IMR-90 (cell line): ENCODE data around the gene OR11A1. TPM values are rescaled to one million over a fixed set of nuclear protein-coding genes. Genes with fewer than 3 reads are reported as not detected.

Experiments
- ATAC-seq: fragments of 200-7000 bp; cut with Tn5 transposase; 2 replicates; pipeline ENCODE4 v1.9.1; 2020; ENCODE audit warnings: low read depth, mild to moderate bottlenecking, moderate library complexity
- BruUV-seq: library from RNA; stranded (reverse); fragments of 400-500 nt; replicated peaks from 2 replicates; lab custom pipeline; 2021; lab: Mats Ljungman, UMichigan
- CTCF ChIA-PET: fragments of 300-600 bp; formaldehyde crosslinking; extraction: SDS; loops from one replicate; lab custom pipeline; 2021; ENCODE audit warnings: antibody characterized with exemption; lab: Yijun Ruan, JAX
- POLR2A ChIA-PET: fragments of 300-600 bp; sonication (Branson Sonifier 250); formaldehyde crosslinking; loops from one replicate; lab custom pipeline; 2022; ENCODE audit warnings: antibody characterized with exemption; ENCODE audit not compliant: unreplicated experiment; lab: Charles Lee
- DNase-seq: peaks from one replicate; pipeline ENCODE4 v3.0.0; 2013
- H2AFZ ChIP-seq: replicated peaks from 2 replicates; pipeline ENCODE3; 2013; ENCODE audit warnings: low read length, mild to moderate bottlenecking; ENCODE audit not compliant: poor library complexity
- H2AK5ac ChIP-seq: 2 replicates; pipeline ENCODE4 v1.6.1; 2013; ENCODE audit warnings: low read depth, low read length, inconsistent platforms
- H2AK9ac ChIP-seq: replicated peaks from 2 replicates; pipeline ENCODE3; 2013; ENCODE audit warnings: mild to moderate bottlenecking, low read depth, low read length, moderate library complexity; ENCODE audit not compliant: poor library complexity
- H2BK120ac ChIP-seq: 2 replicates; pipeline ENCODE4 v1.6.1; 2013; ENCODE audit warnings: low read depth, low read length, inconsistent platforms
- H2BK15ac ChIP-seq: 3 replicates; pipeline ENCODE4 v1.6.1; 2013; ENCODE audit warnings: low read depth, low read length, inconsistent platforms
- H2BK20ac ChIP-seq: 2 replicates; pipeline ENCODE4 v1.6.1; 2013; ENCODE audit warnings: low read depth, mild to moderate bottlenecking, inconsistent platforms, low read length, moderate library complexity
- H2BK5ac ChIP-seq: 2 replicates; pipeline ENCODE4 v1.6.1; 2013; ENCODE audit warnings: mild to moderate bottlenecking, low read depth, low read length, inconsistent platforms; ENCODE audit not compliant: poor library complexity, severe bottlenecking
- H3K14ac ChIP-seq: replicated peaks from 2 replicates; pipeline ENCODE4 v1.6.1; 2013; ENCODE audit warnings: low read depth, low read length, inconsistent platforms
- H3K18ac ChIP-seq: 2 replicates; pipeline ENCODE4 v1.6.1; 2013; ENCODE audit warnings: low read depth, low read length, control low read depth
- H3K23ac ChIP-seq: 2 replicates; pipeline ENCODE4 v1.6.1; 2013; ENCODE audit warnings: low read depth, low read length, inconsistent platforms
- H3K27ac ChIP-seq: 2 replicates; pipeline ENCODE4 v1.5.1; 2013; ENCODE audit warnings: mild to moderate bottlenecking, control low read depth, low read length; ENCODE audit not compliant: insufficient read depth
- H3K27me3 ChIP-seq: 2 replicates; pipeline ENCODE4 v1.6.1; 2013; ENCODE audit warnings: low read length; ENCODE audit not compliant: control insufficient read depth, insufficient read depth
- H3K36me3 ChIP-seq: 2 replicates; pipeline ENCODE4 v1.6.1; 2013; ENCODE audit warnings: low read length, mixed read lengths; ENCODE audit not compliant: control insufficient read depth, insufficient read depth
- H3K4ac ChIP-seq: 2 replicates; pipeline ENCODE4 v1.6.1; 2013; ENCODE audit warnings: low read depth, low read length, inconsistent platforms
- H3K4me1 ChIP-seq: 2 replicates; pipeline ENCODE4 v1.6.1; 2013; ENCODE audit warnings: low read length, mixed read lengths; ENCODE audit not compliant: control insufficient read depth, insufficient read depth
- H3K4me2 ChIP-seq: 2 replicates; pipeline ENCODE4 v1.6.1; 2013; ENCODE audit warnings: low read depth, mild to moderate bottlenecking, control low read depth, low read length, moderate library complexity
- H3K4me3 ChIP-seq: 2 replicates; pipeline ENCODE4 v1.5.1; 2013; ENCODE audit warnings: low read depth, mild to moderate bottlenecking, control low read depth, low read length, moderate library complexity; ENCODE audit not compliant: insufficient read depth
- H3K56ac ChIP-seq: 2 replicates; pipeline ENCODE4 v1.6.1; 2013; ENCODE audit warnings: low read length, inconsistent platforms; ENCODE audit not compliant: insufficient read depth; ENCODE audit errors: extremely low read depth
- H3K79me1 ChIP-seq, 2 experiments: 2 replicates each; pipeline ENCODE4 v1.6.1; 2013; ENCODE audit warnings: low read length in 2 of 2, inconsistent platforms in 1 of 2, low read depth in 1 of 2
- H3K9ac ChIP-seq: 2 replicates; pipeline ENCODE4 v1.6.1; 2013; ENCODE audit warnings: low read depth, low read length, control low read depth
- H3K9me1 ChIP-seq: 2 replicates; pipeline ENCODE4 v1.6.1; 2013; ENCODE audit warnings: low read length, inconsistent platforms; ENCODE audit not compliant: insufficient read depth
- H3K9me3 ChIP-seq: 2 replicates; pipeline ENCODE4 v1.6.1; 2013; ENCODE audit warnings: low read length; ENCODE audit not compliant: control insufficient read depth, insufficient read depth
- H4K20me1 ChIP-seq: 2 replicates; pipeline ENCODE4 v1.6.1; 2013; ENCODE audit warnings: low read length, inconsistent platforms; ENCODE audit not compliant: insufficient read depth
- H4K5ac ChIP-seq: 2 replicates; pipeline ENCODE4 v1.6.1; 2013; ENCODE audit warnings: mild to moderate bottlenecking, low read depth, low read length, control low read depth
- H4K8ac ChIP-seq, 2 experiments: 2 replicates each; pipeline ENCODE4 v1.6.1; 2013; ENCODE audit warnings: low read depth in 2 of 2, low read length in 2 of 2, control low read depth in 1 of 2, inconsistent platforms in 1 of 2
- H4K91ac ChIP-seq: 2 replicates; pipeline ENCODE4 v1.6.1; 2013; ENCODE audit warnings: low read depth, low read length, inconsistent platforms; ENCODE audit not compliant: insufficient read depth
- BHLHE40 ChIP-seq: fragments of 150-350 bp; IDR thresholded peaks from 2 replicates; pipeline ENCODE4 v1.6.1; 2016; ENCODE audit warnings: mild to moderate bottlenecking, low read depth, low read length
- CHD1 ChIP-seq: IDR thresholded peaks from 2 replicates; pipeline ENCODE4 v1.6.1; 2012; ENCODE audit warnings: low read depth, low read length, improper control_type of control experiment
- CTCF ChIP-seq: conservative IDR thresholded peaks from 2 replicates; pipeline ENCODE4 v1.5.1; 2012; ENCODE audit warnings: mild to moderate bottlenecking, low read depth, low read length, improper control_type of control experiment
- ELK1 ChIP-seq: fragments of 150-350 bp; IDR thresholded peaks from 2 replicates; pipeline ENCODE4 v1.6.1; 2016; ENCODE audit warnings: low read depth, mild to moderate bottlenecking, low read length, moderate library complexity, borderline replicate concordance
- FOS ChIP-seq: fragments of 150-350 bp; IDR thresholded peaks from 2 replicates; pipeline ENCODE4 v1.6.1; 2016; ENCODE audit warnings: low read depth, low read length
- MAFK ChIP-seq: IDR thresholded peaks from 2 replicates; pipeline ENCODE4 v1.6.1; 2012; ENCODE audit warnings: low read depth, low read length, improper control_type of control experiment
- MXI1 ChIP-seq: IDR thresholded peaks from 2 replicates; pipeline ENCODE4 v1.6.1; 2012; ENCODE audit warnings: low read depth, mild to moderate bottlenecking, low read length, moderate library complexity, borderline replicate concordance
- NFE2L2 ChIP-seq: fragments of 150-350 bp; IDR thresholded peaks from 2 replicates; pipeline ENCODE4 v1.6.1; 2016; ENCODE audit warnings: low read depth, mild to moderate bottlenecking, low read length
- RCOR1 ChIP-seq: IDR thresholded peaks from 2 replicates; pipeline ENCODE4 v1.6.1; 2012; ENCODE audit warnings: mild to moderate bottlenecking, low read length, improper control_type of control experiment; ENCODE audit not compliant: insufficient replicate concordance
- RFX5 ChIP-seq: IDR thresholded peaks from 2 replicates; pipeline ENCODE4 v1.8.0; 2012; ENCODE audit warnings: low read depth, mild to moderate bottlenecking, low read length, moderate library complexity
- WGBS, 2 experiments: methylation state at CpG; one replicate each; pipeline versions ENCODE4 v1.1.5 to v1.1.7; 2013; ENCODE audit warnings: missing lambda C conversion rate in 2 of 2; ENCODE audit not compliant: insufficient read length in 1 of 2; ENCODE audit errors: extremely low coverage in 2 of 2; 5-methylcytosine and 5-hydroxymethylcytosine counted together
- dilution Hi-C: fragments of 300-500 bp; cut with HindIII; formaldehyde crosslinking; loops from one replicate; pipeline ENCODE4 v1.14.3; 2018; ENCODE audit warnings: low sequenced_read_pairs; ENCODE audit not compliant: unreplicated experiment
- in situ Hi-C: fragments of 300-500 bp; cut with MboI; formaldehyde crosslinking; loops from 3 replicates; pipeline ENCODE4 v1.14.3; 2019; ENCODE audit warnings: low sequenced_read_pairs, inconsistent platforms, mixed read lengths
- intact Hi-C: fragments of 100-400 bp; cut with micrococcal nuclease; formaldehyde crosslinking; loops from 2 replicates; pipeline ENCODE4 v1.10.0; 2022
- polyA plus RNA-seq, 3 experiments: library from polyadenylated mRNA; depleted of rRNA; stranded (reverse); fragments of >200 nt; gene quantifications; 2 replicates each; pipeline ENCODE4 v1.2.3, GENCODE V29; 2012; ENCODE audit warnings: low replicate concordance in 1 of 3
- total RNA-seq: library from RNA; depleted of rRNA; stranded (reverse); fragments of >200 nt; gene quantifications from 2 replicates; pipeline ENCODE4 v1.2.3, GENCODE V29; 2012

OR11A1 gene
- total and polyA plus RNA-seq, 2 of the 4 experiments (the other 2 are of a cell fraction): not detected

GRCh38 chr6:29487131-29487530 lies 30.3 kb upstream of the OR11A1 start:
- no peak overlapping the region for H4K8ac ChIP-seq
- H2AK5ac ChIP-seq: no peak overlapping the region
- intact Hi-C loops (no loop called here), dilution Hi-C loops (no loop called here), in situ Hi-C loops (no loop called here)
- TF ChIP-seq FOS (no peak), NFE2L2 (no peak), MXI1 (no peak), BHLHE40 (no peak), ELK1 (no peak), RCOR1 (no peak), RFX5 (no peak), CTCF (no peak), MAFK (no peak), CHD1 (no peak)
- H2BK120ac ChIP-seq: no peak overlapping the region
- no peak overlapping the region for H3K27ac ChIP-seq
- ChIA-PET POLR2A (no interaction called here), CTCF (no interaction called here)
- H3K79me1 ChIP-seq: no peaks in the 10 kb centered on the region
- H3K4ac ChIP-seq: no peak overlapping the region
- H3K4me3 ChIP-seq: no peak overlapping the region
- no peaks in the 10 kb centered on the region for H4K20me1 ChIP-seq
- no peak overlapping the region for H2AK9ac ChIP-seq
- 40% methylated on average over 1 of the region's 5 CpGs; no CpG with 5 or more reads in 1 of the 2 experiments for WGBS, 2 experiments
- no peak overlapping the region for H2BK20ac ChIP-seq
- no peak overlapping the region for H2AFZ ChIP-seq
- no peaks in the 10 kb centered on the region for H3K36me3 ChIP-seq
- H3K4me2 ChIP-seq: no peak overlapping the region
- no peak overlapping the region for H4K91ac ChIP-seq
- H3K27me3 ChIP-seq: no peaks in the 10 kb centered on the region
- no peak overlapping the region for H3K23ac ChIP-seq
- H2BK15ac ChIP-seq: no peak overlapping the region
- no TSS peak for BruUV-seq
- no peak overlapping the region for H3K56ac ChIP-seq
- H3K9me1 ChIP-seq: no peaks in the 10 kb centered on the region
- ATAC-seq (no peak), DNase-seq (no peak)
- H3K9me3 ChIP-seq: peaks cover 11% of the 10 kb centered on the region
- no peak overlapping the region for H3K14ac ChIP-seq
- no peak overlapping the region for H3K18ac ChIP-seq
- H3K9ac ChIP-seq: no peak overlapping the region
- H2BK5ac ChIP-seq: no peak overlapping the region
- no peak overlapping the region for H4K5ac ChIP-seq
- H3K4me1 ChIP-seq: no peaks in the 10 kb centered on the region
